NCI-H1417 (cell line): ENCODE measurements around the gene STARD13.

Experiments used
- DNase-seq, 3 experiments: peaks; one replicate each; lab custom pipeline; 2025; lab: John Stamatoyannopoulos, UW

Gene STARD13

DNA sequence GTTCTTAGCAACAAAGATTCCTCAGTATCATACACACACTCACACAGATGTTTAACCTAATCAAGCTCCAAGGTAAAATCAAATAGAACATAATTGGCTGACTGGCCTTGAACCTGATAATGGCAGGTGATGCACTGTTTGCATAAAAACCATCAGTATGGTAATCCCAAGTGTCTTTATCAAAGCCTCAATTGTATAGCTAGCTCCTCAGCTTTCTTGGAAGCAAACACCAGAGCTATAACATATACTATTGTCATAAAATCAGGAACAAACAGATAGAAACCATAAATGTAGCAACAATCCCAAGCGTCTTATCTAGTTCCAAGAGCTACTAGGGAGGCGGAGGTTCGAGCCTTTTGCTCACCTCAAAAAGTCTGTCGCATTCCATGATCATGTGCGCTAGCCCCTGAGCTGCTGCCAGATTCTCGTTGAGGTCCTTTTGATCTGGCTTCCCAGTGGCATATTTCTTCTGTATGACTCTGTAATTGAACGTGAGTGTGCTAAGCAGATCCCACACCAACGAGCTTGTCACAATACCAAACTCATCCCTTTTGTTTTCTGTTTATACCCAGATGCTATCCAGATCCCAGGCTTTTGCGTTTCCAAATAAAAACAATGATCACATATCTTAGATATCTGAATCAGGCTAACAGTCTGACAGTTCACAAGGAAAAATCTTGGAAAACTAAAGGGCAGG, 174.0 kb downstream of the STARD13 start:
- peak in 1 of 3 experiments; percentile 40 for DNase-seq

GRCh38 chr13:33110713-33111413, 174.7 kb downstream of the STARD13 start:
- no peak for DNase-seq

GRCh38 chr13:33110386-33110712, 175.2 kb downstream of the STARD13 start:
- no peak for DNase-seq

GRCh38 chr13:33109801-33110200, 175.8 kb downstream of the STARD13 start:
- DNase-seq: no peak

GRCh38 chr13:33109271-33109697, 176.3 kb downstream of the STARD13 start:
- no peak for DNase-seq

- DNase-seq: no peak
Observed at GRCh38 chr13:33108620-33109019, 176.9 kb downstream of the STARD13 start.

DNA sequence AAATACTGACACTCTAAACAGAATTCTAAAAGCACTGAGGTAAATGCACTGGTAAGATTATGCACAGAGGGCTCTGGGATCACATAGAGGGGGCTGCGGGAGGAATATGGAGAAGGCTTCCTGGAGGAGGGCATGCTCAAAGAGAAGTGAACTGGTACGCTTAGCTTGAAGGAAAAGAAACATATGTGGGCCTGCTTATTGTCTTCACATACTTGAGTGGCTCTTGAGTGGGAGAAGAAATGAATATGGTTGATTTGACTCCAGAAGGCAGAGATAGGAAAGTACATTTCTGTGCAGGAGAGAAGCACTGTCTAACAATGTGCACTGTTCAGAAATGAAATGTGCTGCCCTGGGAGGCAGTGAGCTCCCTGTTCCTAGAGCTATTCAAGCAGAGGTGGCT, 178.2 kb downstream of the STARD13 start:
- no peak for DNase-seq

DNA sequence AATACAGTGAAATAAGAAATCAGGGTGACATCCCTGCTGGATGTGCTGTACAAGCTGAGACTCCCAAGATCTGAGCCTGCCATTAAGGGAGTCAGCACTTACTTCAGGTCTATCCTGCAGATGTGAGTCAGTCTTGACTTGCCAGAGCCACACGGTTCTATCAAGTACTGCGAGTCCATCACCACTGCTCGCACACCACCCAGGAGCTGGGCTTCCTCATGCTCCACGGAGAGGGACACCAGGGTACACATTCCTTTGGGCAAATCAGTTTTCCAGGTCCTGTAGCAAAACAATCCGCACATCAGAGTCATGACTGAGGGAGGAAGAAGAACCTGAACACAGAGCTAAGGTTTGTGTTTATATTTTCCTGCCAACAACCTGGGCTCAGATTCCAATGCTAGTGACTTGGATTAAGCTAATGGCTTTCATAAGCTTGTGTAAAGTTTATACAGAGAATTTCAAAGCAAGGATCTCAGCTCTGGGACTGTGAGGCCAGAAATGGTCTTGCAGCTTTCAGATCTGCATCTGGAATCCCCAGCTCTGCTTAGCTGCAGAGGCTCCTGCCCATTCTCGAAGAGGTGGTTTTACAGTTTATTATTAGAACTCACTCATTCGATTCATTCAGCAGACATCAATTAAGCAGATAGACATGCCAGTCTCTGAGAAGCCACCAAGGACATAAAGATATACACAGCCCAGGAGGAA, 178.7 kb downstream of the STARD13 start:
- no peak for DNase-seq

DNA sequence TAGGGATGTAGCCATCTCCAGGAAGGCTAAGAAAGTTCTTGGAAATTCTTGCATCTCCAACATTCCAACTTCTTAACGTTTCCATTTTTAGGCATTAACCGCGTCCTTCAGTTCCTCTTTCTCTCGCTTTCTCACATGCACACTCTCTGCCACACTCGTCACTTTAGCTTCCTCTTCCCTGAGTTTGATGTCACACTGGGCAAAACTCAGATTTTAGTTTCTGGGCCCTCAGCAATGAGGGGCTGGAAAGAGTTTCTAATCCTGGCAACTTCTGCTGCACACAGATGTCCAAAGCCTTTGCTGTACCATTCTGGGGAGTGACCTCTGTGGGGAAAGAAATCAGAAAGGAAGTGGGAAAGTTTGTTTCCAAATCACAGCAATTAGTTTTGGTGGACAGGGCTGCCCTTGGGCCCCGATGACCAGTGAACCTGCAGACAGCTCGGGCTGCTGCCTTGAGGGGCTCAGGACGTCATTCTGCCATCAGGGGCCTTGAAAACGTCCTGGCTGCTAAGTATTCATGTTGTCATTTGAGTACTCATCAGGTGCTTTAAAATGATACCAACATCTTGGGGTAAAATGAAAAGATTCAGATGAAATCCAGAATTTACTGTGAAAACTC, 180.1 kb downstream of the STARD13 start:
- no peak for DNase-seq

- DNase-seq: no peak
Observed at GRCh38 chr13:33103457-33103856, 182.1 kb downstream of the STARD13 start.

GRCh38 chr13:33101835-33102234, 183.7 kb downstream of the STARD13 start:
- no peak for DNase-seq

DNA sequence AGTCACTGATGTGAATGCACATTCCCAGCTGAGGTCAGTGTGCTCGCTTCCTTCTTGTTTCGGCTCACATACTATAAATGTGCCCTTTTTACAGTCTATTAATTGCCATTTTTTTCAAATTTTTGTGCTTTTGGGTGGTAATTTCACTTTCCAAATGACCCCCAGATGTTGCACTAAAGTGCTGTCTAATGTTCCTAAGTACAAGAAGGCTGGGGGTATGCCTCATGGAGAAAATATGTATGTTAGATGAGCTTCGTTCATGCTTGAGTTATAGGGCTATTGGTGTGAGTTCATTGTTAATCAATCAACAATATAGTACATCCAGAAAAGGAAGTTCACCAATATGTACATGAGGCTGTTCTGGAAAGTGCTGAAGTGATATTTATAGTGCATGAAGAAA, 184.7 kb downstream of the STARD13 start:
- no peak for DNase-seq

GRCh38 chr13:33099860-33100259, 185.7 kb downstream of the STARD13 start:
- DNase-seq: no peak

DNA sequence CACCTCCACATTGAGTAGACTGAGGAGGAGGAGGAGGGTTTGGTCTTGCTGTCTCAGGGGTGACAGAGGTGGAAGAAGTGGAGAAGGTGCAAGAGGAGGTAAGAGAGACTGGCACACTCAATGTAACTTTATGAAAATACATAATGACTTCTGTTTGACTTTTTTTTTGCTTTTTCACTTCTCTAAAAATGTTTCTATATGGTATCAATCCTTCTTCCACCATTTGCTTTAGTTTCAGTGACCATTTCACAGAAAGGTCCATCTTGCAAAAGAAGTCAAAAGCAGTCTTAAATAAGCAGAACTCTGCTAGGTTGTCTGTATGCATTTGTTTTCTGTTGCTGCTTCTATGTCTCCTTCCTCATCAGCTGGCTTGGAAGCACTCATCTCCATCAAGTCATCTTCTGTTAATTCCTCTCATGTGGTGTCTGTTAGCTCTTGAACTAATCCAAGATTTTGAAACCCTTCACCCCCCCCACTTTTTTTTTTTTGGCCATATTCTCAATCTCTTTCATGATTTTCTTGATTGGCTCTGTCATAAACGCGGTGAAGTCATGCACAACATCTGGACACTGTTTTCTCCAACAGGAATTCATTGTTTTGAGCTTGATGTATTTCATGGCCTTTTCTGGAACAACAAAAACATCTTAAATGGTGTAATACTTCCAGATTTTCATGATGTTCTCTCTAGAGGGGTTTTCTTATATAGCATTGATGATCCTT, 188.5 kb downstream of the STARD13 start:
- no peak for DNase-seq

- DNase-seq: no peak
Observed at GRCh38 chr13:33092073-33092987, 193.2 kb downstream of the STARD13 start.

DNA sequence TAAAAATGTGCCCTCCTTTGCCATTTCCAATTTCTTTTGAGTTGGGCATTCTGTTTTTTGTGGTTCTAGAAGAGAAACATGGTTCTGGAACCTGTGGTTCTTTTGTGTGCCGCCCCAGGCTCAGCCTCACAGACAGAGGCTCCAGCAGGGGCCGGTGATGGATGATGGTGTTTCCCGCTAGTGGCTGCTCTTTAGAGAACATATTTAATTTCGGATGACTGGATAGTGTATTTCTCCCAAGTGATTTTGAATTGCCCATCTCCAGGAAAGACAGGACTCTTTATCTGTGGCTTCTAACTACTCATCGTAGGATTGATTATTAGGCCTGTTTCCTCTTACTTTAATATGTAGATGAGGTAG, 194.2 kb downstream of the STARD13 start:
- no peak for DNase-seq

GRCh38 chr13:33090755-33091414, 194.7 kb downstream of the STARD13 start:
- no peak for DNase-seq

DNA sequence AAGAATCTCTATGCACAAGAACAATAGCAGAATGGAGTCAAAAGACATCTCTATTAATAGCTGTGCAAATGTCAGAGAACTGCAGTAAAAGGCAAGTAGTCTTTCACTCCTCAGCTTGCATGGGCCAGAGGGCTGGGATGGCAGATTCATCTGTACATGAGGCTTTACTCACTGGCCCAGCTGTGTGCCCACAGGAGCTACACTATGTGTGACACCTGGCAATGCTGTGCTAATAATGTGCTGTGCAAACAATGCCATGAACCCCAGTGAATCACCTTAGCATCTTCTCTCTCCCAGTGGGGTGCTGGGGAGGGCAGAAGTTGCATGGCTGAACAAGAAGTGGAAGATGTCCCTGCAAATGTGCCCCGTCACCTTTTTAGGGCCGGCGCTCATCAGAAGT, 196.2 kb downstream of the STARD13 start:
- DNase-seq: peak in 2 of 3 experiments; percentile 10 to 61

GRCh38 chr13:33087790-33088189, 197.8 kb downstream of the STARD13 start:
- no peak for DNase-seq

- DNase-seq: no peak
Observed at GRCh38 chr13:33087091-33087490, 198.5 kb downstream of the STARD13 start.
